Right cardiac atrium (tissue), 5 donors: ENCODE results near the gene COL15A1. TPM values are rescaled to one million over a fixed set of nuclear protein-coding genes. Genes with fewer than 3 reads are reported as not detected.

Experiments used
- ATAC-seq, 2 donors: fragments of 200-7000 bp; cut with Tn5 transposase; one replicate each; pipeline versions ENCODE4 v1.8.0 to v1.9.1; 2020; ENCODE audit warnings: moderate library complexity in 2 of 2, mild to moderate bottlenecking in 1 of 2
- DNase-seq, 3 donors: peaks; one replicate each; pipeline ENCODE4 v3.0.0-alpha.2; 2020
- H3K27ac ChIP-seq: one replicate; pipeline ENCODE4 v1.5.1; 2013; ENCODE audit warnings: mild to moderate bottlenecking, low read length, control low read depth, moderate library complexity
- H3K27me3 ChIP-seq: one replicate; pipeline ENCODE4 v1.6.1; 2013; ENCODE audit not compliant: control insufficient read depth, insufficient read depth
- H3K4me1 ChIP-seq: one replicate; pipeline ENCODE4 v1.6.1; 2013; ENCODE audit warnings: low read length; ENCODE audit not compliant: control insufficient read depth, insufficient read depth
- H3K4me3 ChIP-seq: one replicate; pipeline ENCODE4 v1.5.1; 2013; ENCODE audit warnings: low read length, control low read depth
- H3K9me3 ChIP-seq: one replicate; pipeline ENCODE4 v1.6.1; 2013; ENCODE audit warnings: low read length; ENCODE audit not compliant: control insufficient read depth
- WGBS: extraction: QIAGEN DNeasy Blood & Tissue Kit; methylation state at CpG from one replicate; pipeline ENCODE4 v1.1.7; 2013; 5-methylcytosine and 5-hydroxymethylcytosine counted together
- intact Hi-C, 4 donors: fragments of 100-400 bp; cut with DNase I; formaldehyde crosslinking; loops; one replicate each; pipeline versions ENCODE4 v1.11.0 to v1.14.0; 2022 to 2023
- polyA plus RNA-seq: library from polyadenylated mRNA; stranded (reverse); fragments of 200-250 nt; gene quantifications from one replicate; pipeline ENCODE4 v1.2.3, GENCODE V29; 2013
- total RNA-seq, 4 donors: library from RNA; stranded (reverse); fragmentation: NEBNext Ultra II Directional; extraction: Animal tissue kit (Norgen Biotek cat#: 25700); gene quantifications; one replicate each; pipeline ENCODE4 v1.2.1, GENCODE V29; 2021
- donor health status: healthy with polysubstance abuse.
- donor health status: DM: no; HTN: yes; CAD: no.
- donor health status: DM: no; HTN: no; CAD: no.
- donor health status: DM: no; HTN: yes; CAD: no; lungs with severe emphysema.
- donor health status: DM: yes; HTN: yes; CAD: no.

Gene COL15A1
- total and polyA plus RNA-seq, 5 donors, result 22.5 to 87.1 (median 61.2) TPM

DNA sequence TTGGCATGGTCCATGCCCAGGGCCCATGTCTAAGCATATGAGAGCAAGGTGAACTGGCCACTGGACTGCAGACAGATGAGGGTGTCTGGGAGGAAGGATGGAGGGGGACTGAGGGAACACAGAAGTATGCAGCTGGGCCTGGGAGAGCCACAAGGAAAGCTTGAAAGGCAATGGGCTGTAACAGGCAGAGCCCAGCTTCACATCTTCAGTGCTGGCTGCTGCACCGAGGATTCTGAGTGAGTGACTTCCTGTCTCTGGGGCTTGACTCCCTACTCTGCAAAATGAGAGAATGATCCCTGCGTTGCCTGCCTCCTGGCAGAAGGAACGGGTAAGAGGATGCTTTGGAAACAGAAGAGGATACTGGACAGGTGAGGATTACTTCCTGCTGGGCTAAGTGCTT, 29.0 kb downstream of the COL15A1 start:
- Histone ChIP-seq H3K4me3 (no peak overlapping the region), H3K4me1 (peaks cover 23% of the 10 kb centered on the region), H3K9me3 (no peaks in the 10 kb centered on the region), H3K27ac (peak overlapping the region; percentile 50), H3K27me3 (no peaks in the 10 kb centered on the region)
- DNase-seq (no peak), ATAC-seq (no peak)
- WGBS, result 31% methylated on average over 3 of the region's 3 CpGs
- intact Hi-C loops, result loop anchor here in 1 of 4 donors (10.0 kb wide), 1 partner anchor 172 kb away; no protein-coding TSS in a partner anchor

DNA sequence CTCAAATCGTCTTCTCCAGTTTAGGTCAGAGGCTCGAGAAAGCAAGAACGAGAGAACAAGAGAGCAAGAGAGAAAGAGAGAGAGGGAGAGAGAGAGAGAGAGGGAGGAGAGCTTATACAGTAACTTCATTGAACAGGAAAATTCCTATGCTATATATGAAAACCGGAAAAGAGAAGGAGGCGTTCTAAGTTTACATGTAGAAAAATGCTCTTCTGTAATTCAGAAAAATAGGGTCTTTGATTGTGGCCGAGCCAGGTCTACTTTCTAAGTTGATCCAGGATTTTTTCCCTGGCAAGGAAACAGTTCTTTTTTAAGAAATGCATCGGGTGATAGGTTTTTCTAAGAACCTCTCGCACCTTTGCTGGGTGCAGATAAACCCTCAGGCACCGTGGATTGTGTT, 29.5 kb downstream of the COL15A1 start:
- Histone ChIP-seq H3K27me3 (no peaks in the 10 kb centered on the region), H3K27ac (peak overlapping the region; percentile 50), H3K4me1 (peaks cover 25% of the 10 kb centered on the region), H3K4me3 (no peak overlapping the region), H3K9me3 (no peaks in the 10 kb centered on the region)
- 34% methylated on average over 9 of the region's 9 CpGs for WGBS
- no peak for DNase-seq
- intact Hi-C loops, result loop anchor here in 1 of 4 donors (10.0 kb wide), 1 partner anchor 172 kb away; no protein-coding TSS in a partner anchor
- ATAC-seq, result no peak

DNA sequence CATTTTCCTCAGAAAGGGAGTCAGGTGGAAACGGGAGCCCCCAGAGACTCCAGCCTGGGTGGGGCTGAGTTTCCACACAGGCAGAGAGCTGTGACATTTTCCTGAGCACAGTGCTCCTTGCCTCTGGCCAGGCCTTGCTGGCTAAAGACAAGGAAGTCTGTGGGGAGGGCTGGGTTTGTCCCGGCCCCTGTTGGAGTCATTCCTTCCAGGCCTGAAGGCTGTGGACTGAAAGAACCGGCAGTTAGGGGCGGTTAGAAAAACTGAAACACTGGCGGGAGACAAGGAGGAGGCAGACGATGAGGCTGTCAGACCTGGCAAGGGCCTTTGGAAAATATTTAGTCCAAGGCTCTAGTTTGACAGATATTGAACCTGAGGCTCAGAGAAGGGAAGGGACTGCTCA, 29.9 kb downstream of the COL15A1 start:
- intact Hi-C loops, result loop anchor here in 1 of 4 donors (10.0 kb wide), 1 partner anchor 171 kb away; no protein-coding TSS in a partner anchor
- H3K9me3 ChIP-seq, result no peaks in the 10 kb centered on the region
- 45% methylated on average over 6 of the region's 6 CpGs for WGBS
- H3K4me3 ChIP-seq, result no peak overlapping the region
- ATAC-seq (peak; percentile 73 to 87), DNase-seq (peak; percentile 87 to 91 (median 88))
- peaks cover 25% of the 10 kb centered on the region for H3K4me1 ChIP-seq
- H3K27me3 ChIP-seq, result no peaks in the 10 kb centered on the region
- peak overlapping the region; percentile 32 for H3K27ac ChIP-seq

DNA sequence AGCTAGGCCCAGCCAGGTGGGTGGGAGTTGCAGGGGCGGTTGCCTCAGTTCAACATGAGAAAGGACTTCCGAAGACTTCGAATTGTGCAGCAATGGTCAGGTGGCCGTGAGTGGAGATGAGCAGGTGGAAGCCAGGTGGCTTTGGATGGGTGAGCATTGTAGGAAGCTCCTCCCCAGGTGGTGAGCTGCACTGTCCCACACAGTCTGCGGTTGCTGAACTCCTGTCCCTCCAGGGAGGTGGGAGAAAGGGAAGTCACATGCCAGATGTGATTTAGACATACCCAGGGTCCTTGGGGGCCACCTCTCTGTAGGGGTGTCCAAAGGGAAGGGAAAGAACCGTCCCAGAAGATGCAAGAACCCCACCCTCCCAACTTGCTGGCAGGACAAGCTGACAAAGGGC, 30.4 kb downstream of the COL15A1 start:
- DNase-seq, result no peak
- ATAC-seq, result no peak
- Histone ChIP-seq H3K4me1 (peaks cover 25% of the 10 kb centered on the region), H3K9me3 (no peaks in the 10 kb centered on the region), H3K4me3 (no peak overlapping the region), H3K27me3 (no peaks in the 10 kb centered on the region), H3K27ac (peak overlapping the region; percentile 32)
- WGBS, result 76% methylated on average over 6 of the region's 6 CpGs
- intact Hi-C loops, result loop anchor here in 1 of 4 donors (10.0 kb wide), 1 partner anchor 171 kb away; no protein-coding TSS in a partner anchor

DNA sequence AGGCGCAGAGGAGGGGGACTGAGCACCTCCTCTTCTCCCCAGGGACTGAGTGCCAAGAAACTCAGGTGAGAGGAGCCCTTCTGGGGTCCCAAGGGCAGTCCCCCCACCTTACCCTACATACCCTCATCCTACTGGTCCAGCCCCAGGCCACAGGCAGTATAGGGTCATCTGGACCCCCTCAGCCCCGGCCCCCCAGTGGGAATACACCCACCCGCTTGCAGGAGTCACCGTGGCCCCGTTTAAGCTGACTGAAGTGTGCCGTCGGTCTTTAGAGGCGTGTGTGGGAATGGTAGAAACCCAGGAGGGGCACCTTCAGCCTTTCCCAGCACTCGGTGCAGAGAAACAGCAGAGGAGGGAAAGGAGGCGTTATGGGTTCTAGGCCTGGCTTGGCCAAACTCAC, 30.8 kb downstream of the COL15A1 start:
- peaks cover 25% of the 10 kb centered on the region for H3K4me1 ChIP-seq
- ATAC-seq, result no peak

DNA sequence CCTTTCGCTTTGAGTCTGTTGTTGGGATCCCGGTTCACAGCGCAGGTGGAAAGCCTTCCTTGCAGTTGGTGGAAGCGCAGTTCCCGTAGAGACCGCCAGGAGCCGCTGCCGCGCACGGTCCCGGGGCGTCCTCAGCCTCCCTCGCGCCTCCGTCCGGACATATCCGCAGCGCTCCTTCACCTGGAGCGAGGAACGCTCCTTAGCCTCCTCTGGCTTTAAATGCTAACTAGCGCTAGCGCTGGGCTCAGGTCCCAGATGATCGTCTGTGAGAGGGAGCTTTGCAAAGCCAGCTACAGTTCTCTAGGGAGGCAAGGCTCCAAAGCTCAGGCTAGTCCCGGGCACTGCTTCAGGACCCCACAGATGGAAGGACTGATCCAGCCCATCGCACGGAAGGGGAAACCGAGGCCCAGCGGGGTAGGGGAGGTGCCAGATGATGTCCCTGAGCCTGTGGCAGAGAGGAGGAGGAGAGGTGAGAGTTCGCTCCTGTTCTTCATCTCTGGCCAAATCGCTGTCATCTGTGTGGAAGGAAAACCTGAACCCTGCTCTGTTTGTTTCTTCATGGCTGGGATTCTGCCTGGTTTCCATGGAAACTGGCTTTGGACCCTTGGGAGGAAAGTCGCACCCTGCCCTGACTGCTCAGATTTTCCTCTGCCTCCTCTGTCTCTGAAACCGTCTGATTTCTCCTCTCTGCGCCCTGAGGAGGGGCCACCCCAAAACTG, 31.4 kb downstream of the COL15A1 start:
- DNase-seq (peak; percentile 82 to 94 (median 94)), ATAC-seq (peak; percentile 64 to 72)
- Histone ChIP-seq H3K27ac (peak overlapping the region; percentile 29), H3K4me1 (peaks cover 25% of the 10 kb centered on the region), H3K9me3 (no peaks in the 10 kb centered on the region), H3K27me3 (no peaks in the 10 kb centered on the region), H3K4me3 (no peak overlapping the region)
- WGBS, result 12% methylated on average over 33 of the region's 33 CpGs
- intact Hi-C loops, result loop anchor here in 1 of 4 donors (10.0 kb wide), 1 partner anchor 170 kb away; no protein-coding TSS in a partner anchor

More for the DNA sequence above, 30.8 kb downstream of the COL15A1 start:
- DNase-seq, result peak in 1 of 3 donors; percentile 55
- H3K27ac ChIP-seq, result no peak overlapping the region
- H3K9me3 ChIP-seq, result no peaks in the 10 kb centered on the region
- no peak overlapping the region for H3K4me3 ChIP-seq
- intact Hi-C loops, result loop anchor here in 1 of 4 donors (10.0 kb wide), 1 partner anchor 170 kb away; no protein-coding TSS in a partner anchor
- 41% methylated on average over 10 of the region's 10 CpGs for WGBS
- no peaks in the 10 kb centered on the region for H3K27me3 ChIP-seq

DNA sequence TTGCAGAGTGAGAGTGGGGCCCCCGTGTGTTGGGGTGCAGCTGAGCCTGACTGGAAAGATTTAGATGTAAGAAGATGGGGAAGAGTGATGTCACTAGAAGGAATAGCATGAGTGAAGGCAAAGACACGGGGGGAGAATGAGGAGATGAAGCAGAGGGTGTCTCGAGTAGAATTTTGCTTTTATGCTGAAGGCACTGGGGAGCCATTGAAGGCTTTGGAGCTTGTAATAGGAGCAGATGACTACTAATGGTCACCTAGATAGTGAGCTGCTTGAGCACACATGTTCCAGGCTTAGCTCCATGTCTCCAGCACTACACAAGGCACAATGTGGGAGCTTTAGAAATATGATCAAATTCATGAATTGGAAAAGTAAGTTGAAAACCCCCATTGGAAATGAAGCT, 32.1 kb downstream of the COL15A1 start:
- no peaks in the 10 kb centered on the region for H3K9me3 ChIP-seq
- 79% methylated on average over 3 of the region's 3 CpGs for WGBS
- H3K4me3 ChIP-seq, result no peak overlapping the region
- no peaks in the 10 kb centered on the region for H3K27me3 ChIP-seq
- H3K27ac ChIP-seq, result peak overlapping the region; percentile 29
- DNase-seq, result no peak
- no peak for ATAC-seq
- H3K4me1 ChIP-seq, result peaks cover 24% of the 10 kb centered on the region
- intact Hi-C loops, result loop anchor here in 1 of 4 donors (10.0 kb wide), 1 partner anchor 169 kb away; no protein-coding TSS in a partner anchor

DNA sequence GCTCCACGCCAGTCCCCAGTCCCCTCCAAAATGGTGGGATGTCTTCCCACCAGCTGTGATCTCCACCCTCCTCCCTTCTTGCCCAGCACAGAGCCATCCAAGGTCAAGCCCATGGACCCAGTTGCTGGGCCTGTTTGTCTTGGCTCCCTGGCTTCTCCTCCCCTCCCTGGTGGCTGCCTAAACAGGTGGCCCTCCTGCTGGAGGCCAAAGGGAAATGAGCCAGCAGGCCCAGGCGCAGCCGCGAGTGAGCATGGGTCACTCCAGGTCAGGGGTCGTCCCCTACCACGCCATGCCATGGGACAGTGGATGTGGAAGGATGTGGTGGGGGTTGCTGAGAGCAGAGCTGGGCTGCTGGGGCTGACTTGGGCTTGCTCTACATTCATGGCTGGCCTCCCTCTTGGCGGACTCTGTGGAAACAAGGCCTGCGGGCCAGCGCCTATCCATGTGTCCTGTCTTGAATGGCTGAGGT, 33.6 kb downstream of the COL15A1 start:
- H3K9me3 ChIP-seq, result no peaks in the 10 kb centered on the region
- WGBS, result 49% methylated on average over 9 of the region's 9 CpGs
- peak overlapping the region; percentile 42 for H3K27ac ChIP-seq
- intact Hi-C loops, result loop anchor here in 1 of 4 donors (10.0 kb wide), 1 partner anchor 168 kb away; no protein-coding TSS in a partner anchor
- H3K27me3 ChIP-seq, result no peaks in the 10 kb centered on the region
- ATAC-seq, result peak; percentile 45 to 79
- no peak overlapping the region for H3K4me3 ChIP-seq
- DNase-seq, result peak; percentile 70 to 92 (median 92)
- peaks cover 22% of the 10 kb centered on the region for H3K4me1 ChIP-seq

DNA sequence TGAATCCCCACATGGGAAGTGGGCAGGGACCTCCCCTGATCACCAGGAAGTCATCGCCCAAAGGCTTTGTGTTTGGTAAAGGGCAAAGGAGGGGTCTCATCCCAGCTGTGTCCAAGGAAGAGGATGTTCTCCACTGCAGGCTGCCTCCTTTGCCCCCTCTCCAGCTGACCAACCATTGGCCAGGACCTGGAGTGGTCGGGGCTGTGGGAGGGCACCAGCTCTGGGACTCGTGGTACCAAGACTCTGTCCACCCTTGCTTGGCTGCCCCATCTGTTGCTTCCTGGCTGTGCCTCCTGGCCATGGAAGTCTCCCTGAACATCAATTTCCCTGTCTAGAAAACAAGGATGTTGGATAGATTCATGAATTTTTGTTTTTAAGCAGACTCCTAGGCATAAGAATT, 34.1 kb downstream of the COL15A1 start:
- Histone ChIP-seq H3K27me3 (no peaks in the 10 kb centered on the region), H3K4me3 (no peak overlapping the region), H3K27ac (peak overlapping the region; percentile 42), H3K4me1 (peaks cover 18% of the 10 kb centered on the region), H3K9me3 (no peaks in the 10 kb centered on the region)
- peak in 2 of 3 donors; percentile 62 to 74 for DNase-seq
- peak in 1 of 2 donors; percentile 1 for ATAC-seq
- intact Hi-C loops, result loop anchor here in 1 of 4 donors (10.0 kb wide), 1 partner anchor 167 kb away; no protein-coding TSS in a partner anchor
- 66% methylated on average over 3 of the region's 3 CpGs for WGBS

DNA sequence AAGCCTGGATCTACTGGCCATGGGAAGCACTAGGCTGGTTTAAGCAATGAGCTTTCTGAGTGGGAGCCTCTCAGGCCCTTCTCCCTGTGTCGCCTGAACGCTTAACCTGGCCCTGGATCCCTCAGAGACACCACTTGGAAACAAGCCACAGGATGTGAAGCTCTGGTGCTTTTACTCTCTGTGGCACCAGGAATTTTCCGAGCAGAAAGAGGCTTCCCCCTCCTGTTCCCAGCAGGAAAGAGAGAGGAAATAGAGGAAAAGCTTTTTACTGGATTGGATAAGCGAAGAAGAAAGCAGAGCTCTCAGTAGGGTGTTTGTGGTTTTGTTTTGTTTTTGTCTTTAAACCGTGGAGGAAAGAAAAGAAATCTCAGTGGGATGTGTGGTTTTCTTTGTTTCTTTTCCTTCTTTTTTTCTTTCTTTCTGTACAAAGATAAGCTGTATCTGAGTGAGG, 34.5 kb downstream of the COL15A1 start:
- peak overlapping the region; percentile 68 for H3K27ac ChIP-seq
- intact Hi-C loops, result loop anchor here in 1 of 4 donors (10.0 kb wide), 1 partner anchor 167 kb away; no protein-coding TSS in a partner anchor
- no peaks in the 10 kb centered on the region for H3K9me3 ChIP-seq
- H3K4me1 ChIP-seq, result peaks cover 16% of the 10 kb centered on the region
- no peak overlapping the region for H3K4me3 ChIP-seq
- no peak for DNase-seq
- no peak for ATAC-seq
- WGBS, result 29% methylated on average over 5 of the region's 5 CpGs
- H3K27me3 ChIP-seq, result no peaks in the 10 kb centered on the region

DNA sequence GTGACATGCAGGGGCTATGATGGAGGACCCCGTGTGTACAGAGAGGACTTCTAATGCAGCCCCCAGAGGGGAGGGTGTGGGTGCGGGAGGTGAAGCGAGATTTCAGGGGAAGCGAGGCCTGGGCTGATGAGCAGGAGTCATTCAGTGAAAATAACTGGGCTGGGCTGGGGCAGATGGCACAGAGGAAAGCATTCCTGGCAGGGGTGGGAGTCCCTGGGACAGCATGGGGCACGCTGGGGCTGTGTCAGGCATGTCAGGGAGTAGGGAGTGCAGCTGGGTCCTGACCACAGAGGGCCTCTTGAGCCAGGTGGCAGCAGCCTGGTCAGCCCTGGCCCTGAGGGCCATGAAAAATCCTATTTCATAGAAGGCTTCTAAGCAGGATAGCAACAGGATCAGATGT, 36.6 kb downstream of the COL15A1 start:
- DNase-seq (no peak), ATAC-seq (no peak)
- intact Hi-C loops, result no loop called here
- Histone ChIP-seq H3K4me3 (no peak overlapping the region), H3K27me3 (no peaks in the 10 kb centered on the region), H3K27ac (no peak overlapping the region), H3K9me3 (no peaks in the 10 kb centered on the region), H3K4me1 (peaks cover 10% of the 10 kb centered on the region)
- 87% methylated on average over 5 of the region's 5 CpGs for WGBS
